Measurements from ENCODE around the gene C16orf96.

DNA sequence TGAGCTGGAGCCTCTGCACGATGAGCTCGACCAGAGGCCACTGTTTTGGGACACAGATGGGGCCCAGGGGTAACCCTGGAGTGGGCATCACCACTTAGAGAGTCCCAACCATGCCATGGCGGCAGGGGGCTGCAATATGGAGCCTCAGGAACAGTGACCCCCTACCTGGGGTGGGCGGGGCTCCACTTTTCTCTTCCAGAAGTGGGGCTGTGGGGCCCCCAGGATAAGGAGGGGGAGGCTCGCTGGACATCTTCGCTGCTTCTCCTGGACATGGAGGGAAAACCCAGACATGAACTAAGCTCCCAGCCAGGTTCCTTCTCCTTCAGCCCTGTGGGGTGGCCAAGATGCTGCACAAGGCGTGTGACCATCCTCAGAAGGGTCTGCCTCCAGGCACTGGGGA, 42.3 kb upstream of the C16orf96 start:
- TF ChIP-seq, protein P1, sequence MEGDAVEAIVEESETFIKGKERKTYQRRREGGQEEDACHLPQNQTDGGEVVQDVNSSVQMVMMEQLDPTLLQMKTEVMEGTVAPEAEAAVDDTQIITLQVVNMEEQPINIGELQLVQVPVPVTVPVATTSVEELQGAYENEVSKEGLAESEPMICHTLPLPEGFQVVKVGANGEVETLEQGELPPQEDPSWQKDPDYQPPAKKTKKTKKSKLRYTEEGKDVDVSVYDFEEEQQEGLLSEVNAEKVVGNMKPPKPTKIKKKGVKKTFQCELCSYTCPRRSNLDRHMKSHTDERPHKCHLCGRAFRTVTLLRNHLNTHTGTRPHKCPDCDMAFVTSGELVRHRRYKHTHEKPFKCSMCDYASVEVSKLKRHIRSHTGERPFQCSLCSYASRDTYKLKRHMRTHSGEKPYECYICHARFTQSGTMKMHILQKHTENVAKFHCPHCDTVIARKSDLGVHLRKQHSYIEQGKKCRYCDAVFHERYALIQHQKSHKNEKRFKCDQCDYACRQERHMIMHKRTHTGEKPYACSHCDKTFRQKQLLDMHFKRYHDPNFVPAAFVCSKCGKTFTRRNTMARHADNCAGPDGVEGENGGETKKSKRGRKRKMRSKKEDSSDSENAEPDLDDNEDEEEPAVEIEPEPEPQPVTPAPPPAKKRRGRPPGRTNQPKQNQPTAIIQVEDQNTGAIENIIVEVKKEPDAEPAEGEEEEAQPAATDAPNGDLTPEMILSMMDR (IDR thresholded peaks at IDR 0.05), result no peak
- no peak for TF ChIP-seq POLR2A (IDR thresholded peaks at IDR 0.05)

All from body of pancreas (tissue), 4 donors.